Fibroblast of mammary gland (primary cell): ENCODE data around the gene LGR4.

Experiments used
- DNase-seq: peaks from one replicate; pipeline ENCODE4 v3.0.0-alpha.2; 2010; ENCODE audit warnings: low read depth
- H3K4me3 ChIP-seq: 2 replicates; pipeline ENCODE4 v1.5.1; 2011; ENCODE audit warnings: low read depth, mild to moderate bottlenecking, low read length, moderate library complexity; ENCODE audit not compliant: control insufficient read depth
- TF ChIP-seq, protein P1 (sequence below): conservative IDR thresholded peaks from 2 replicates; pipeline ENCODE4 v1.5.1; 2011; ENCODE audit warnings: low read depth, low read length, inconsistent platforms; ENCODE audit not compliant: control insufficient read depth, insufficient read depth

Gene LGR4

GRCh38 chr11:27443746-27444507, 28.7 kb downstream of the LGR4 start:
- no peak overlapping the region for H3K4me3 ChIP-seq
- TF ChIP-seq, protein P1, sequence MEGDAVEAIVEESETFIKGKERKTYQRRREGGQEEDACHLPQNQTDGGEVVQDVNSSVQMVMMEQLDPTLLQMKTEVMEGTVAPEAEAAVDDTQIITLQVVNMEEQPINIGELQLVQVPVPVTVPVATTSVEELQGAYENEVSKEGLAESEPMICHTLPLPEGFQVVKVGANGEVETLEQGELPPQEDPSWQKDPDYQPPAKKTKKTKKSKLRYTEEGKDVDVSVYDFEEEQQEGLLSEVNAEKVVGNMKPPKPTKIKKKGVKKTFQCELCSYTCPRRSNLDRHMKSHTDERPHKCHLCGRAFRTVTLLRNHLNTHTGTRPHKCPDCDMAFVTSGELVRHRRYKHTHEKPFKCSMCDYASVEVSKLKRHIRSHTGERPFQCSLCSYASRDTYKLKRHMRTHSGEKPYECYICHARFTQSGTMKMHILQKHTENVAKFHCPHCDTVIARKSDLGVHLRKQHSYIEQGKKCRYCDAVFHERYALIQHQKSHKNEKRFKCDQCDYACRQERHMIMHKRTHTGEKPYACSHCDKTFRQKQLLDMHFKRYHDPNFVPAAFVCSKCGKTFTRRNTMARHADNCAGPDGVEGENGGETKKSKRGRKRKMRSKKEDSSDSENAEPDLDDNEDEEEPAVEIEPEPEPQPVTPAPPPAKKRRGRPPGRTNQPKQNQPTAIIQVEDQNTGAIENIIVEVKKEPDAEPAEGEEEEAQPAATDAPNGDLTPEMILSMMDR, result no peak
- no peak for DNase-seq

GRCh38 chr11:27443227-27443626, 29.4 kb downstream of the LGR4 start:
- H3K4me3 ChIP-seq, result no peak overlapping the region
- DNase-seq, result no peak
- TF ChIP-seq, protein P1, result no peak

DNA sequence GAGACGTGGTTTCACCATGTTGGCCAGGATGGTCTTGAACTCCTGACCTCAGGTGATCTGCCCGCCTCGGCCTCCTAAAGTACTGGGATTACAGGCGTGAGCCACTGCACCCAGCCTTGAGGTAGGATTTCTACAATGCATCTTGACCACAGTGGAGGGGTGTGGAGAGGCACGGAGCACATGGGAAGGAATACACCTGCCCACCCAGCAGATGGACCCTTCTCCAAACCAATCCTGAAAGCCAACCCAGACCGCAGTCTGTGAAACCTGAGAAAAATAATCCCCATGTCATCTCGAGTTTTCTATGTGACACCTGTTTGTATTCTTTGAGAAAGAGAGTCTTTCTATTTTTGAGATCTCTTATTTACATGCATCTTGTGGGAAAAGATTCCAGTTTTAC, 32.5 kb downstream of the LGR4 start:
- DNase-seq, result no peak
- H3K4me3 ChIP-seq, result no peak overlapping the region
- TF ChIP-seq, protein P1, result no peak

GRCh38 chr11:27438595-27438981, 34.0 kb downstream of the LGR4 start:
- TF ChIP-seq, protein P1, result no peak
- H3K4me3 ChIP-seq, result no peak overlapping the region
- no peak for DNase-seq

DNA sequence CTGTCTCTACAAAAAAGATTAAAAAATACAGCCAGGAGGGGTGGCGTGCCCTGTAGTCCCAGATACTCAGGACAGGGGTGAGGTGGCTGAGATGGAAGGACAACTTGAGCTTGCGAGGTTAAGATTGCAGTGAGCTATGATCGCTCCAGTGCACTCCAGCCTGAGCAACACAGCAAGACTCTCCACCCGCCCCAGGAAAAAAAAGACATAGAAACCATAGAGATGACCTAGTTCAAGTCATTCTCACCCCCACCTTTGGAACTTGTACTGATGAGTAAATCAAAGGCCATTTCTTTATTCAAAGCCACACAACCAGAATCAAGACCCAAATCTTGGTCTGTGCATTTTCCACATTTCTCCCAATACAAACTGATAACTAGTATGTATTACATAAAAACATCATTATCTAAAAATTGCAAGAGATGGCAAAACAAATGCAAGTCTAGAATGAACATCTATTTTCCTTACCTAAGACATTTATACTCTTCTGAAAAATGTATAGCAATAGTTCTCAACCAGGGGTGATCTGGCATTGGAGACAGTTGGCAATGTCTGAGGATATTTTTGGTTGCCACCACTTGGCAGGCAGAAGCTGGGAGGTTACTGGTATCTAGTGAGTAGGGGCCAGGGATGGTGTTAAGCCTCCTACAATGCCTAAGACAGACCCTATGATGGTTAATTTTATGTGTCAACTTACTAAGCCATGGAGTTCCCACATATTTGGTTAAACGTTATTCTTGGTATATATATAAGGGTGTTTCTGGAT, 34.6 kb downstream of the LGR4 start:
- DNase-seq, result no peak
- TF ChIP-seq, protein P1, result no peak
- H3K4me3 ChIP-seq, result no peak overlapping the region

- H3K4me3 ChIP-seq, result no peak overlapping the region
- no peak for DNase-seq
- TF ChIP-seq, protein P1, result no peak
These were observed 35.7 kb downstream of the LGR4 start for GRCh38 chr11:27436916-27437315.

DNA sequence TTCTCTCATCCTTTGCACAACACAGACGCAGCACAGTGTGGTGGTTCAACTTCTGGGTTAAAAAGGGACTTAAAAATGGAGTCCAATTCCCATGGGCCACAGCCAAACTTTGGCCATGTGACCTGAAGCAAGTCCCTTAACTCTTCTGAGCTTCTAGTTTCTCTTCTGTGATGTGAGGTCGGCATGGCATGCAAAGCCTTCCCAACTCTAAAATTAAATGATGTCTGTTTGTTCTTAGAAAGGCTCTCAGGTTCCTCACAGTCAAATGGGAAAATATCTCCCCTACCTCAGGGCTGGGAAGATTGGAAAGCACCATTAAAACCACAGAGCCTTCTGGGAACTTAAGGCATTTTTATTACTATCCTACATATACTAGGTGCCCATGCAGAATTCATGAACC, 38.8 kb downstream of the LGR4 start:
- no peak for DNase-seq
- TF ChIP-seq, protein P1, result no peak
- H3K4me3 ChIP-seq, result no peak overlapping the region
